K562 (cell line): ENCODE data around the gene CSMD2. TPM values are rescaled to one million over a fixed set of nuclear protein-coding genes. Genes with fewer than 3 reads are reported as not detected.

Experiments used
- ATAC-seq: fragments of 200-7000 bp; cut with Tn5 transposase; 3 replicates; pipeline ENCODE4 v1.9.1; 2020; ENCODE audit warnings: moderate library complexity
- BruUV-seq: library from RNA; stranded (reverse); fragments of 400-500 nt; replicated peaks from 2 replicates; lab custom pipeline; 2021; lab: Mats Ljungman, UMichigan
- CTCF ChIA-PET: fragments of 300-600 bp; formaldehyde crosslinking; extraction: SDS; loops from one replicate; lab custom pipeline; 2021; ENCODE audit warnings: low intra/inter-chr PET ratio; lab: Yijun Ruan, JAX
- POLR2A ChIA-PET: fragments of 300-600, 350-650 bp; sonication (Branson Sonifier 250); formaldehyde crosslinking; extraction: SDS; loops from one replicate; lab custom pipeline; 2021; ENCODE audit warnings: antibody characterized with exemption, inconsistent platforms; lab: Yijun Ruan, JAX
- DNase-seq, 4 experiments: peaks; one replicate each; pipeline versions ENCODE4 v3.0.0 to v3.0.0-alpha.2; 2011 to 2018; ENCODE audit warnings: low spot score in 3 of 4, mixed read lengths in 3 of 4; ENCODE audit errors: extremely low read depth in 1 of 4
- FAIRE-seq: peaks from 2 replicates; lab custom pipeline; 2011; peaks lifted over from hg19 to GRCh38; lab: Jason Lieb, UNC
- H2AFZ ChIP-seq: 2 replicates; pipeline ENCODE4 v1.6.0; 2011; ENCODE audit warnings: low read depth, low read length, control low read depth, inconsistent platforms
- H3K27ac ChIP-seq: fragments of 200-600 bp; 3 replicates; pipeline ENCODE4 v1.8.0; 2011; ENCODE audit warnings: low read depth, mild to moderate bottlenecking, control low read depth, inconsistent platforms, low read length, moderate library complexity, mixed read lengths; ENCODE audit errors: extremely low read depth
- H3K27me3 ChIP-seq, 2 experiments: fragments of 300-600 bp in 1 of 2; 2 replicates in 1 of 2; 3 replicates in 1 of 2; pipeline versions ENCODE4 v1.6.0 to v1.8.0; 2011; ENCODE audit warnings: inconsistent platforms in 2 of 2, low read length in 2 of 2, mild to moderate bottlenecking in 1 of 2, mixed read lengths in 1 of 2, moderate library complexity in 1 of 2; ENCODE audit not compliant: control insufficient read depth in 2 of 2, insufficient read depth in 2 of 2
- H3K36me3 ChIP-seq: fragments of 300-600 bp; 3 replicates; pipeline ENCODE4 v1.8.0; 2011; ENCODE audit warnings: mild to moderate bottlenecking, low read length, inconsistent platforms; ENCODE audit not compliant: control insufficient read depth, insufficient read depth
- H3K4me1 ChIP-seq, 2 experiments: fragments of 200-600 bp in 1 of 2; replicated peaks in 1 of 2; 2 replicates in 1 of 2; 3 replicates in 1 of 2; pipeline versions ENCODE4 v1.5.1 to v1.8.0; 2011; ENCODE audit warnings: inconsistent platforms in 2 of 2, low read length in 2 of 2, mild to moderate bottlenecking in 1 of 2, mixed read lengths in 1 of 2, moderate library complexity in 1 of 2; ENCODE audit not compliant: control insufficient read depth in 2 of 2, insufficient read depth in 2 of 2
- H3K4me2 ChIP-seq: 2 replicates; pipeline ENCODE4 v1.6.1; 2011; ENCODE audit warnings: low read length, control low read depth, inconsistent platforms, mixed read lengths; ENCODE audit not compliant: insufficient read depth
- H3K4me3 ChIP-seq: fragments of 200-600 bp; sonication (generic), shearing (Covaris generic); 2 replicates; pipeline ENCODE4 v1.5.1; 2016; ENCODE audit warnings: control low read depth, inconsistent platforms
- H3K79me2 ChIP-seq: fragments of 200-600 bp; 3 replicates; pipeline ENCODE4 v1.8.0; 2011; ENCODE audit warnings: low read length, inconsistent platforms; ENCODE audit not compliant: control insufficient read depth, insufficient read depth
- H3K9ac ChIP-seq, 2 experiments: 2 replicates each; pipeline versions ENCODE4 v1.6.0 to v1.6.1; 2011; ENCODE audit warnings: low read depth in 2 of 2, low read length in 2 of 2, control low read depth in 1 of 2, inconsistent platforms in 1 of 2, mild to moderate bottlenecking in 1 of 2, mixed read lengths in 1 of 2; ENCODE audit not compliant: insufficient read depth in 1 of 2
- H3K9me1 ChIP-seq: one replicate; pipeline ENCODE4 v1.6.0; 2011; ENCODE audit warnings: inconsistent platforms, mild to moderate bottlenecking, low read length, moderate library complexity; ENCODE audit not compliant: control insufficient read depth, insufficient read depth
- H3K9me3 ChIP-seq: replicated peaks from 2 replicates; pipeline ENCODE4 v1.5.1; 2011; ENCODE audit warnings: low read depth, low read length, inconsistent platforms; ENCODE audit not compliant: control insufficient read depth, insufficient read depth
- H4K20me1 ChIP-seq: replicated peaks from 2 replicates; pipeline ENCODE4 v1.6.1; 2011; ENCODE audit warnings: low read length, inconsistent platforms, mixed read lengths; ENCODE audit not compliant: control insufficient read depth, insufficient read depth
- LCOR ChIP-seq: sonication (generic); formaldehyde crosslinking; IDR thresholded peaks from 2 replicates; pipeline ENCODE4 v1.8.0; 2022; ENCODE audit warnings: mild to moderate bottlenecking, missing genetic modification reagents
- MAFG ChIP-seq: fragments of 450-650 bp; conservative IDR thresholded peaks from 2 replicates; pipeline ENCODE4 v1.6.1; 2016; ENCODE audit warnings: missing genetic modification characterization, missing compliant biosample characterization
- NFYB ChIP-seq: IDR thresholded peaks from 2 replicates; pipeline ENCODE4 v1.6.1; 2011; ENCODE audit warnings: mild to moderate bottlenecking, moderate library complexity; ENCODE audit not compliant: insufficient read length; ENCODE audit errors: extremely low read depth
- RAD51 ChIP-seq: fragments of 450-650 bp; IDR thresholded peaks from 2 replicates; pipeline ENCODE4 v1.7.1; 2016; ENCODE audit warnings: low read depth, mild to moderate bottlenecking, borderline replicate concordance
- RBM17 ChIP-seq: fragments of 200-400 bp; formaldehyde crosslinking; IDR thresholded peaks from 2 replicates; pipeline ENCODE4 v1.6.1; 2017; ENCODE audit warnings: low read depth, mild to moderate bottlenecking, low read length, borderline replicate concordance
- RCOR1 ChIP-seq, 2 experiments: IDR thresholded peaks; 2 replicates each; pipeline ENCODE4 v1.6.1; 2012; ENCODE audit warnings: low read depth in 2 of 2, low read length in 2 of 2, borderline replicate concordance in 1 of 2, improper control_type of control experiment in 1 of 2
- TCF3 ChIP-seq: sonication (generic); formaldehyde crosslinking; IDR thresholded peaks from 2 replicates; pipeline ENCODE4 v1.4.0; 2020; ENCODE audit warnings: mild to moderate bottlenecking, missing genetic modification reagents
- TFE3 ChIP-seq: fragments of 450-650 bp; formaldehyde crosslinking; IDR thresholded peaks from 2 replicates; pipeline ENCODE4 v1.4.0; 2020; ENCODE audit warnings: mild to moderate bottlenecking, mixed read lengths
- TOE1 ChIP-seq, 2 experiments: fragments of 450-650 bp in 1 of 2; sonication (generic) in 1 of 2; formaldehyde crosslinking in 1 of 2; IDR thresholded peaks; 2 replicates each; pipeline versions ENCODE4 v1.7.1 to v1.8.0; 2016 to 2022; ENCODE audit warnings: borderline replicate concordance in 2 of 2, mild to moderate bottlenecking in 2 of 2, antibody characterized with exemption in 1 of 2, inconsistent platforms in 1 of 2, low read depth in 1 of 2, missing genetic modification reagents in 1 of 2, moderate library complexity in 1 of 2
- TSC22D4 ChIP-seq: fragments of 450-650 bp; IDR thresholded peaks from 2 replicates; pipeline ENCODE4 v1.6.1; 2016; ENCODE audit warnings: missing genetic modification characterization, missing biosample characterization, control low read depth
- USF2 ChIP-seq: sonication (generic); formaldehyde crosslinking; IDR thresholded peaks from 2 replicates; pipeline ENCODE4 v1.5.0; 2020; ENCODE audit warnings: missing genetic modification reagents
- VEZF1 ChIP-seq: fragments of 200-800 bp; sonication (Bioruptor generic); IDR thresholded peaks from 2 replicates; pipeline ENCODE4 v1.6.1; 2017; ENCODE audit warnings: missing genetic modification characterization, missing compliant biosample characterization
- ZNF511 ChIP-seq: sonication (generic); formaldehyde crosslinking; IDR thresholded peaks from 2 replicates; pipeline ENCODE4 v1.8.0; 2022; ENCODE audit warnings: mild to moderate bottlenecking, missing genetic modification reagents
- WGBS: fragments of 100-300 bp; shearing (Covaris generic); methylation state at CpG from one replicate; pipeline ENCODE4 v1.1.6; 2016; ENCODE audit warnings: low coverage, mixed read lengths; ENCODE audit not compliant: insufficient coverage; ENCODE audit errors: missing lambda C conversion rate; 5-methylcytosine and 5-hydroxymethylcytosine counted together
- in situ Hi-C: fragments of 300-500 bp; cut with MboI; formaldehyde crosslinking; loops from 4 replicates; pipeline ENCODE4 v1.15.0; 2018; ENCODE audit warnings: inconsistent platforms, mixed read lengths
- intact Hi-C: fragments of 100-400 bp; cut with micrococcal nuclease; formaldehyde crosslinking; loops from 2 replicates; pipeline ENCODE4 v1.14.2; 2022
- polyA plus RNA-seq, 8 experiments: library from polyadenylated mRNA; depleted of rRNA in 4 of 8; stranded (reverse) in 5 of 8; unstranded in 3 of 8; fragments of >200 nt; fragmentation: Nextera tagmentation in 2 of 8; fragmentation: Illumina TruSeq in 1 of 8; extraction: Ambion mirVana in 2 of 8; extraction: Trizol in 1 of 8; gene quantifications; 2 replicates each; pipeline versions ENCODE4 v1.2.1 to v1.2.3, GENCODE V29; 2011 to 2014; ENCODE audit warnings: inconsistent platforms in 1 of 8, missing spikeins in 1 of 8
- total RNA-seq, 7 experiments: library from RNA; depleted of rRNA in 6 of 7; stranded (reverse); fragments of >200 nt in 6 of 7; fragmentation: Illumina TruSeq in 2 of 7; extraction: Trizol in 2 of 7; gene quantifications; 2 replicates each; pipeline versions ENCODE4 v1.2.1 to v1.2.3, GENCODE V29; 2011 to 2021; ENCODE audit warnings: low replicate concordance in 1 of 7
- TF ChIP-seq, protein P1 (sequence below): fragments of 450-650 bp; IDR thresholded peaks from 2 replicates; pipeline ENCODE4 v1.6.1; 2017; ENCODE audit warnings: mild to moderate bottlenecking, moderate library complexity
- TF ChIP-seq, protein P2 (sequence below): sonication (generic); formaldehyde crosslinking; IDR thresholded peaks from 2 replicates; pipeline ENCODE4 v1.8.0; 2022; ENCODE audit warnings: mild to moderate bottlenecking, low read depth, missing genetic modification reagents

Gene CSMD2
- total and polyA plus RNA-seq, 9 of the 15 experiments (the other 6 are each of a cell fraction or from before 2014, with no cell fraction given): not detected

- POLR2A ChIA-PET: no interaction called here
- H3K4me3 ChIP-seq: no peak overlapping the region
- WGBS: 2% methylated on average over 3 of the region's 3 CpGs
- TF ChIP-seq LCOR (no peak), USF2 (CRISPR knock-in tag) (peak; percentile 68), NFYB (no peak), TSC22D4 (tag) (no peak), TCF3 (CRISPR knock-in tag) (no peak), VEZF1 (no peak), ZNF511 (CRISPR knock-in tag) (no peak), RCOR1 (IDR thresholded peaks at IDR 0.05; ENCODE audit: borderline replicate concordance in 1 of 2, low read depth in 2 of 2, low read length in 2 of 2) (no peak), RBM17 (no peak), TOE1 (IDR thresholded peaks at IDR 0.05; ENCODE audit: borderline replicate concordance) (peak; percentile 90), TOE1 (CRISPR knock-in tag; IDR thresholded peaks at IDR 0.05; ENCODE audit: borderline replicate concordance, low read depth) (no peak), RAD51 (peak; percentile 93), MAFG (tag) (no peak), TFE3 (CRISPR knock-in tag) (peak; percentile 94)
- TF ChIP-seq, protein P1, sequence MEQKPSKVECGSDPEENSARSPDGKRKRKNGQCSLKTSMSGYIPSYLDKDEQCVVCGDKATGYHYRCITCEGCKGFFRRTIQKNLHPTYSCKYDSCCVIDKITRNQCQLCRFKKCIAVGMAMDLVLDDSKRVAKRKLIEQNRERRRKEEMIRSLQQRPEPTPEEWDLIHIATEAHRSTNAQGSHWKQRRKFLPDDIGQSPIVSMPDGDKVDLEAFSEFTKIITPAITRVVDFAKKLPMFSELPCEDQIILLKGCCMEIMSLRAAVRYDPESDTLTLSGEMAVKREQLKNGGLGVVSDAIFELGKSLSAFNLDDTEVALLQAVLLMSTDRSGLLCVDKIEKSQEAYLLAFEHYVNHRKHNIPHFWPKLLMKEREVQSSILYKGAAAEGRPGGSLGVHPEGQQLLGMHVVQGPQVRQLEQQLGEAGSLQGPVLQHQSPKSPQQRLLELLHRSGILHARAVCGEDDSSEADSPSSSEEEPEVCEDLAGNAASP: no peak
- TF ChIP-seq, protein P2, sequence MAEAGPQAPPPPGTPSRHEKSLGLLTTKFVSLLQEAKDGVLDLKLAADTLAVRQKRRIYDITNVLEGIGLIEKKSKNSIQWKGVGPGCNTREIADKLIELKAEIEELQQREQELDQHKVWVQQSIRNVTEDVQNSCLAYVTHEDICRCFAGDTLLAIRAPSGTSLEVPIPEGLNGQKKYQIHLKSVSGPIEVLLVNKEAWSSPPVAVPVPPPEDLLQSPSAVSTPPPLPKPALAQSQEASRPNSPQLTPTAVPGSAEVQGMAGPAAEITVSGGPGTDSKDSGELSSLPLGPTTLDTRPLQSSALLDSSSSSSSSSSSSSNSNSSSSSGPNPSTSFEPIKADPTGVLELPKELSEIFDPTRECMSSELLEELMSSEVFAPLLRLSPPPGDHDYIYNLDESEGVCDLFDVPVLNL (CRISPR knock-in tag): no peak
Measured at GRCh38 chr1:33727310-33727709, 437.7 kb downstream of the CSMD2 start.

More at GRCh38 chr1:33727310-33727709, 437.7 kb downstream of the CSMD2 start:
- no peak overlapping the region for H3K27ac ChIP-seq
- no TSS peak for BruUV-seq
- ATAC-seq: no peak; the same call in 2 of the 3 replicates
- H3K9ac ChIP-seq: no peak overlapping the region
- CTCF ChIA-PET: no interaction called here
- peak in 1 of 4 experiments; percentile 17 for DNase-seq
- no peaks in the 10 kb centered on the region for H4K20me1 ChIP-seq
- no peaks in the 10 kb centered on the region for H3K79me2 ChIP-seq
- in situ Hi-C loops: no loop called here
- intact Hi-C loops: no loop called here
- no peaks in the 10 kb centered on the region for H3K9me1 ChIP-seq
- no peak overlapping the region for H2AFZ ChIP-seq
- H3K4me2 ChIP-seq: no peak overlapping the region
- no peak for FAIRE-seq
- peaks cover 0 to 7% of the 10 kb centered on the region in 2 experiments; a peak in 2 of 5 replicates for H3K27me3 ChIP-seq
- H3K4me1 ChIP-seq: no peaks in the 10 kb centered on the region
- no peaks in the 10 kb centered on the region for H3K9me3 ChIP-seq
- H3K36me3 ChIP-seq: no peaks in the 10 kb centered on the region
